Myocyte (in vitro differentiated cells): Measurements from ENCODE around the gene DLGAP1. TPM values are rescaled to one million over a fixed set of nuclear protein-coding genes. Genes with fewer than 3 reads are reported as not detected.
"Not testable (repeated sequence)": the region's sequence is repeated elsewhere in the genome, so short reads cannot be mapped to it uniquely, and the experiment has no call there.

ENCODE experiments used
- DNase-seq: peaks from one replicate; pipeline ENCODE4 v3.0.0-alpha.2; 2012; ENCODE audit warnings: low read depth
- total RNA-seq: library from RNA; depleted of rRNA; stranded (reverse); fragments of >200 nt; gene quantifications from 2 replicates; pipeline ENCODE4 v1.2.3, GENCODE V29; 2014

The DLGAP1 gene
- total RNA-seq, 1 donor from 2014 or later = 0.75 TPM

GRCh38 chr18:3665780-3666525 is 789.2 kb downstream of the DLGAP1 start:
- peak; percentile 91 for DNase-seq

GRCh38 chr18:3665204-3665603 is 789.9 kb downstream of the DLGAP1 start:
- no peak for DNase-seq

- DNase-seq = no peak
Observed at GRCh38 chr18:3664563-3665178, 790.4 kb downstream of the DLGAP1 start.

GRCh38 chr18:3663870-3664512 is 791.1 kb downstream of the DLGAP1 start:
- no peak for DNase-seq

- no peak for DNase-seq
Observed at GRCh38 chr18:3661989-3662388, 793.1 kb downstream of the DLGAP1 start.

- DNase-seq = no peak
Observed at GRCh38 chr18:3660739-3661515, 794.2 kb downstream of the DLGAP1 start.

- no peak for DNase-seq
Observed at GRCh38 chr18:3658529-3658928, 796.6 kb downstream of the DLGAP1 start.

GRCh38 chr18:3655254-3656050 is 799.7 kb downstream of the DLGAP1 start:
- no peak for DNase-seq

GRCh38 chr18:3654442-3655253 is 800.5 kb downstream of the DLGAP1 start:
- DNase-seq = no peak

GRCh38 chr18:3653851-3654441 is 801.2 kb downstream of the DLGAP1 start:
- no peak for DNase-seq

GRCh38 chr18:3653263-3653850 is 801.8 kb downstream of the DLGAP1 start:
- no peak for DNase-seq

- DNase-seq = peak; percentile 65
Observed at GRCh38 chr18:3652380-3653262, 802.5 kb downstream of the DLGAP1 start.

GRCh38 chr18:3651266-3651665 is 803.8 kb downstream of the DLGAP1 start:
- no peak for DNase-seq

- DNase-seq = not testable (repeated sequence)
Observed at GRCh38 chr18:3650521-3651042, 804.5 kb downstream of the DLGAP1 start.

- DNase-seq = peak; percentile 53
Observed at GRCh38 chr18:3649633-3650426, 805.3 kb downstream of the DLGAP1 start.

GRCh38 chr18:3649135-3649632 is 805.9 kb downstream of the DLGAP1 start:
- DNase-seq = no peak

- no peak for DNase-seq
Observed at GRCh38 chr18:3648641-3649040, 806.5 kb downstream of the DLGAP1 start.
